ENCODE data around the gene COL21A1.

- no peak for TF ChIP-seq GATA2 (IDR thresholded peaks at IDR 0.05; ENCODE audit: low read depth, low read length)
- no peak for TF ChIP-seq GATA3 (IDR thresholded peaks at IDR 0.05; ENCODE audit: low read depth, low read length)
These were observed 138.2 kb downstream of the COL21A1 start for GRCh38 chr6:56109149-56109548.
